Liver (tissue), 9 donors: ENCODE measurements around the gene RALGDS. TPM values are rescaled to one million over a fixed set of nuclear protein-coding genes. Genes with fewer than 3 reads are reported as not detected.
"Not testable (repeated sequence)": the region's sequence is repeated elsewhere in the genome, so short reads cannot be mapped to it uniquely, and the experiment has no call there.

Experiments
- DNase-seq: peaks from one replicate; pipeline ENCODE4 v3.0.0-alpha.2; 2017; ENCODE audit warnings: low spot score
- H3K27ac ChIP-seq, 2 donors: one replicate each; pipeline ENCODE4 v1.7.0; 2013; ENCODE audit warnings: inconsistent platforms in 2 of 2, low read length in 2 of 2, control low read depth in 1 of 2, low read depth in 1 of 2, mild to moderate bottlenecking in 1 of 2
- H3K27me3 ChIP-seq, 4 donors: one replicate each; pipeline versions ENCODE4 v1.6.1 to v1.7.0; 2013; ENCODE audit warnings: low read length in 3 of 4, inconsistent platforms in 1 of 4, mild to moderate bottlenecking in 1 of 4, moderate library complexity in 1 of 4; ENCODE audit not compliant: control insufficient read depth in 4 of 4, insufficient read depth in 4 of 4
- H3K36me3 ChIP-seq, 4 donors: one replicate each; pipeline versions ENCODE4 v1.6.1 to v1.7.0; 2013; ENCODE audit warnings: low read length in 3 of 4, mild to moderate bottlenecking in 3 of 4, low read depth in 1 of 4, moderate library complexity in 1 of 4; ENCODE audit not compliant: control insufficient read depth in 4 of 4, insufficient read depth in 3 of 4
- H3K4me1 ChIP-seq, 4 donors: one replicate each; pipeline versions ENCODE4 v1.6.1 to v1.7.0; 2013; ENCODE audit warnings: low read length in 3 of 4, mild to moderate bottlenecking in 3 of 4, moderate library complexity in 1 of 4; ENCODE audit not compliant: control insufficient read depth in 4 of 4, insufficient read depth in 4 of 4
- H3K4me3 ChIP-seq, 3 donors: one replicate each; pipeline versions ENCODE4 v1.6.1 to v1.7.0; 2013; ENCODE audit warnings: low read length in 3 of 3, control low read depth in 1 of 3, low read depth in 1 of 3, mild to moderate bottlenecking in 1 of 3
- H3K9ac ChIP-seq, 2 donors: one replicate each; pipeline ENCODE4 v1.7.0; 2013; ENCODE audit warnings: low read length in 2 of 2, mild to moderate bottlenecking in 2 of 2, moderate library complexity in 2 of 2, control low read depth in 1 of 2, low read depth in 1 of 2
- H3K9me3 ChIP-seq, 4 donors: one replicate each; pipeline versions ENCODE4 v1.6.1 to v1.7.0; 2013; ENCODE audit warnings: low read length in 3 of 4; ENCODE audit not compliant: control insufficient read depth in 4 of 4
- FOXA1 ChIP-seq: IDR thresholded peaks from 2 replicates; pipeline ENCODE4 v1.6.1; 2016; ENCODE audit warnings: antibody characterized with exemption
- FOXA2 ChIP-seq: IDR thresholded peaks from 2 replicates; pipeline ENCODE4 v1.6.1; 2016; ENCODE audit warnings: antibody characterized with exemption
- GABPA ChIP-seq, 2 donors: IDR thresholded peaks in 1 of 2; conservative IDR thresholded peaks in 1 of 2; 2 replicates each; pipeline ENCODE4 v1.6.1; 2016; ENCODE audit warnings: antibody characterized with exemption in 2 of 2, mild to moderate bottlenecking in 1 of 2, moderate library complexity in 1 of 2
- HNF4A ChIP-seq, 2 donors: conservative IDR thresholded peaks; 2 replicates each; pipeline ENCODE4 v1.6.1; 2016; ENCODE audit warnings: antibody characterized with exemption in 2 of 2, mild to moderate bottlenecking in 2 of 2
- HNF4G ChIP-seq: IDR thresholded peaks from 2 replicates; pipeline ENCODE4 v1.6.1; 2016; ENCODE audit warnings: antibody characterized with exemption
- JUND ChIP-seq, 2 donors: IDR thresholded peaks; 2 replicates each; pipeline ENCODE4 v1.6.1; 2016; ENCODE audit warnings: antibody characterized with exemption in 2 of 2
- RXRA ChIP-seq, 2 donors: IDR thresholded peaks; 2 replicates each; pipeline ENCODE4 v1.6.1; 2017 to 2018; ENCODE audit warnings: antibody characterized with exemption in 2 of 2, mild to moderate bottlenecking in 1 of 2
- YY1 ChIP-seq: IDR thresholded peaks from 2 replicates; pipeline ENCODE4 v1.6.1; 2016; ENCODE audit warnings: antibody characterized with exemption, mild to moderate bottlenecking
- WGBS: extraction: QIAGEN DNeasy Blood & Tissue Kit; methylation state at CpG from one replicate; pipeline ENCODE4 v1.1.7; 2013; 5-methylcytosine and 5-hydroxymethylcytosine counted together
- polyA plus RNA-seq, 2 donors: library from polyadenylated mRNA; stranded (reverse) in 1 of 2; unstranded in 1 of 2; fragments of 200-250 nt in 1 of 2; fragments of >200 nt in 1 of 2; fragmentation: Nextera tagmentation in 1 of 2; extraction: Ambion mirVana in 1 of 2; gene quantifications; one replicate each; pipeline versions ENCODE4 v1.2.1 to v1.2.3, GENCODE V29; 2013 to 2015
- total RNA-seq, 2 donors: library from RNA; depleted of rRNA; stranded (reverse); fragments of >200 nt; gene quantifications; one replicate each; pipeline ENCODE4 v1.2.3, GENCODE V29; 2014
- TF ChIP-seq, protein P1 (sequence below): IDR thresholded peaks from 2 replicates; pipeline ENCODE4 v1.6.1; 2016; ENCODE audit warnings: antibody characterized with exemption
- TF ChIP-seq, protein P2 (sequence below): IDR thresholded peaks from 2 replicates; pipeline ENCODE4 v1.6.1; 2016; ENCODE audit warnings: antibody characterized with exemption, mild to moderate bottlenecking
- TF ChIP-seq, protein P3 (sequence below): IDR thresholded peaks from 2 replicates; pipeline ENCODE4 v1.6.1; 2016; ENCODE audit warnings: antibody characterized with exemption
- TF ChIP-seq, protein P4 (sequence below): IDR thresholded peaks from 2 replicates; pipeline ENCODE4 v1.6.1; 2016; ENCODE audit warnings: antibody characterized with exemption
- TF ChIP-seq, protein P5 (sequence below): fragments of 150-350 bp; IDR thresholded peaks from 2 replicates; pipeline ENCODE4 v1.5.1; 2017; ENCODE audit warnings: improper control_type of control experiment, low read depth, low read length; ENCODE audit not compliant: missing input control
- donor health status: healthy.
- donor health status: healthy.
- donor health status: healthy.
- donor health status: healthy.
- donor health status: healthy.

The RALGDS gene
- total and polyA plus RNA-seq, 4 donors: 1.3 to 19.0 (median 7.3) TPM

DNA sequence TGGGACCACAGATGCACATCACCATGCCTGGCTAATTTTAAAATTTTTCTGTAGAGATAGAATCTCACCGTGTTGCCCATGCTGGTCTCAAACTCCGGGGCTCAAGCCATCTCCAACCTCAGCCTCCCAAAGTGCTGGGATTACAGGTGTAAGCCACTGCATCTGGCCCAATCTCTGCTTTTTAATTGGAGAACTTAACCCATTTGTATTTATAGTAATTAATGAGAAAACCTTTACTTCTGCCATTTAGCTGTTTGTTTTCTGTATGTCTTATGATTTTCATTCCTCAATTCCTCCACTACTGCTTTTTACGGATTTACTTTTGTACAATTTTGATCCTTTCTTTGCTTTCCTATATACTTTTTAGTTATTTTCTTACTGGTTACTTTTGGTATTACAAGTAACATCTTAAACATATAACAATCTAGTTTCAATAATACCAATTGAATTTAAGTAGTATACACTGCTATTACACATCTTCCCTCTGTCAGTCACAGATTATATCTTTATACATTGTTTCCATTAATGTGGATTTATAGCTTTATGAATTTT, 26.1 kb downstream of the RALGDS start:
- H3K36me3 ChIP-seq: peaks cover 0 to 31% (median 9%) of the 10 kb centered on the region in 4 donors
- no peaks in the 10 kb centered on the region for H3K9me3 ChIP-seq
- TF ChIP-seq, protein P1, sequence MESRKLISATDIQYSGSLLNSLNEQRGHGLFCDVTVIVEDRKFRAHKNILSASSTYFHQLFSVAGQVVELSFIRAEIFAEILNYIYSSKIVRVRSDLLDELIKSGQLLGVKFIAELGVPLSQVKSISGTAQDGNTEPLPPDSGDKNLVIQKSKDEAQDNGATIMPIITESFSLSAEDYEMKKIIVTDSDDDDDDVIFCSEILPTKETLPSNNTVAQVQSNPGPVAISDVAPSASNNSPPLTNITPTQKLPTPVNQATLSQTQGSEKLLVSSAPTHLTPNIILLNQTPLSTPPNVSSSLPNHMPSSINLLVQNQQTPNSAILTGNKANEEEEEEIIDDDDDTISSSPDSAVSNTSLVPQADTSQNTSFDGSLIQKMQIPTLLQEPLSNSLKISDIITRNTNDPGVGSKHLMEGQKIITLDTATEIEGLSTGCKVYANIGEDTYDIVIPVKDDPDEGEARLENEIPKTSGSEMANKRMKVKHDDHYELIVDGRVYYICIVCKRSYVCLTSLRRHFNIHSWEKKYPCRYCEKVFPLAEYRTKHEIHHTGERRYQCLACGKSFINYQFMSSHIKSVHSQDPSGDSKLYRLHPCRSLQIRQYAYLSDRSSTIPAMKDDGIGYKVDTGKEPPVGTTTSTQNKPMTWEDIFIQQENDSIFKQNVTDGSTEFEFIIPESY: no peak
- TF ChIP-seq HNF4A (conservative IDR thresholded peaks at IDR 0.05) (no peak), YY1 (no peak), RXRA (IDR thresholded peaks at IDR 0.05) (no peak), JUND (IDR thresholded peaks at IDR 0.05) (no peak), FOXA1 (no peak), GABPA (IDR thresholded peaks at IDR 0.05 in 1 of 2, conservative IDR thresholded peaks at IDR 0.05 in 1 of 2) (no peak)
- TF ChIP-seq, protein P2, sequence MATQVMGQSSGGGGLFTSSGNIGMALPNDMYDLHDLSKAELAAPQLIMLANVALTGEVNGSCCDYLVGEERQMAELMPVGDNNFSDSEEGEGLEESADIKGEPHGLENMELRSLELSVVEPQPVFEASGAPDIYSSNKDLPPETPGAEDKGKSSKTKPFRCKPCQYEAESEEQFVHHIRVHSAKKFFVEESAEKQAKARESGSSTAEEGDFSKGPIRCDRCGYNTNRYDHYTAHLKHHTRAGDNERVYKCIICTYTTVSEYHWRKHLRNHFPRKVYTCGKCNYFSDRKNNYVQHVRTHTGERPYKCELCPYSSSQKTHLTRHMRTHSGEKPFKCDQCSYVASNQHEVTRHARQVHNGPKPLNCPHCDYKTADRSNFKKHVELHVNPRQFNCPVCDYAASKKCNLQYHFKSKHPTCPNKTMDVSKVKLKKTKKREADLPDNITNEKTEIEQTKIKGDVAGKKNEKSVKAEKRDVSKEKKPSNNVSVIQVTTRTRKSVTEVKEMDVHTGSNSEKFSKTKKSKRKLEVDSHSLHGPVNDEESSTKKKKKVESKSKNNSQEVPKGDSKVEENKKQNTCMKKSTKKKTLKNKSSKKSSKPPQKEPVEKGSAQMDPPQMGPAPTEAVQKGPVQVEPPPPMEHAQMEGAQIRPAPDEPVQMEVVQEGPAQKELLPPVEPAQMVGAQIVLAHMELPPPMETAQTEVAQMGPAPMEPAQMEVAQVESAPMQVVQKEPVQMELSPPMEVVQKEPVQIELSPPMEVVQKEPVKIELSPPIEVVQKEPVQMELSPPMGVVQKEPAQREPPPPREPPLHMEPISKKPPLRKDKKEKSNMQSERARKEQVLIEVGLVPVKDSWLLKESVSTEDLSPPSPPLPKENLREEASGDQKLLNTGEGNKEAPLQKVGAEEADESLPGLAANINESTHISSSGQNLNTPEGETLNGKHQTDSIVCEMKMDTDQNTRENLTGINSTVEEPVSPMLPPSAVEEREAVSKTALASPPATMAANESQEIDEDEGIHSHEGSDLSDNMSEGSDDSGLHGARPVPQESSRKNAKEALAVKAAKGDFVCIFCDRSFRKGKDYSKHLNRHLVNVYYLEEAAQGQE: no peak
- TF ChIP-seq, protein P3, sequence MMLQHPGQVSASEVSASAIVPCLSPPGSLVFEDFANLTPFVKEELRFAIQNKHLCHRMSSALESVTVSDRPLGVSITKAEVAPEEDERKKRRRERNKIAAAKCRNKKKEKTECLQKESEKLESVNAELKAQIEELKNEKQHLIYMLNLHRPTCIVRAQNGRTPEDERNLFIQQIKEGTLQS: no peak
- no peak for DNase-seq
- WGBS: 97% methylated on average over 3 of the region's 3 CpGs
- no peak overlapping the region for H3K27ac ChIP-seq
- no peak overlapping the region for H3K9ac ChIP-seq
- no peaks in the 10 kb centered on the region for H3K27me3 ChIP-seq
- no peaks in the 10 kb centered on the region for H3K4me1 ChIP-seq
- no peak overlapping the region for H3K4me3 ChIP-seq

DNA sequence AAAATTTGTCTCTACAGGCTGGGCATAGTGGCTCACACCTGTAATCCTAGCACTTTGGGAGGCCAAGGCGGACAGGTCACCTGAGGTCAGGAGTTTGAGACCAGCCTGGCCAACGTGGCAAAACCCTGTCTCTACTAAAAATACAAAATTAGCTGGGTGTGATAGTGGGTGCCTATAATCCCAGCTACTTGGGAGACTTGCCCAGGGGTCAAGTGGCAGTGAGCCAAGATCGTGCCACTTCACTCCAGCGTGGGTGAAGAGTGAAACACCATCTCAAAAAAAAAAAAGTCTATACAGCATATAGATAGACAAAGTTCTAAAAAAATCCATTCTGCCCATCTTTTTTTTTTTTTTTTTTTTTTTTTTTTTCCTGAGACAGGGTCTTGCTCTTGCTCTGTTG, 26.7 kb downstream of the RALGDS start:
- H3K4me3 ChIP-seq, H3K27me3 ChIP-seq, H3K9ac ChIP-seq, DNase-seq, H3K27ac ChIP-seq, H3K9me3 ChIP-seq, H3K4me1 ChIP-seq: not testable (repeated sequence)
- peaks cover 0 to 25% (median 6%) of the 10 kb centered on the region in 4 donors for H3K36me3 ChIP-seq
- WGBS: 87% methylated on average over 4 of the region's 4 CpGs

DNA sequence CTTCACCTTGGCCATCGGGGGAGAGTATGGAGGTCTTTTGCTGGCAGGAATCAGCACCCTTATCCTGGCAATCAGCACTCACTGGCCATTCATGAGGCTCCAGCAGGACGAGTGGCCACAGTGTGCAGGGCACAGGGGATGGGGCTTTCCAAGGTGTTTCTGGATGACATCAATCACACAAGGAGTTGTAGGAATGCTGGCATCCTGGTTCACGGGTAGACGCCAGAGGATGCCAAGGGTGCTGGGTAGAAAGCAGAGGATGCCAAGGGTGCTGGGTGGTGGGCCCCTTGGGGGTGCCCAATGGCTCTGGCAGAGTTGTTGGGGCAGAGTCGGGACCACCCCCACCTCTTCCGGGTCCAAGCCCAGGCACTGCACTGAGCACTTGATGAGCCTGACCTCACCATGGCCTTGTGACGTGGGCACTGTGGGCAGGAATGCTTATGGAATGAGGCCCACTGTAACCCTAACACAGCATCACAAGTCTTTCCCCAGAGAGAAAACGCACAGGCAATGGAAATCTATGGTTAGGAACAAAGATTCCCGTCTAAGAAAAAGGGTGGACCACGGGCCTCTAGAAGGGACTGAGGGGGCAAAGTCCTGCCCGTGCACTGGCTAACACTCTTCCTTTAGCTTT, 30.2 kb downstream of the RALGDS start:
- H3K36me3 ChIP-seq: no peaks in the 10 kb centered on the region
- TF ChIP-seq FOXA1: no peak
- TF ChIP-seq, protein P3: no peak
- TF ChIP-seq, protein P2: no peak
- no peak for TF ChIP-seq FOXA2
- TF ChIP-seq HNF4A (conservative IDR thresholded peaks at IDR 0.05): no peak
- TF ChIP-seq, protein P4, sequence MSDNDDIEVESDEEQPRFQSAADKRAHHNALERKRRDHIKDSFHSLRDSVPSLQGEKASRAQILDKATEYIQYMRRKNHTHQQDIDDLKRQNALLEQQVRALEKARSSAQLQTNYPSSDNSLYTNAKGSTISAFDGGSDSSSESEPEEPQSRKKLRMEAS: no peak
- no peak for TF ChIP-seq HNF4G
- TF ChIP-seq YY1: no peak
- TF ChIP-seq, protein P5, sequence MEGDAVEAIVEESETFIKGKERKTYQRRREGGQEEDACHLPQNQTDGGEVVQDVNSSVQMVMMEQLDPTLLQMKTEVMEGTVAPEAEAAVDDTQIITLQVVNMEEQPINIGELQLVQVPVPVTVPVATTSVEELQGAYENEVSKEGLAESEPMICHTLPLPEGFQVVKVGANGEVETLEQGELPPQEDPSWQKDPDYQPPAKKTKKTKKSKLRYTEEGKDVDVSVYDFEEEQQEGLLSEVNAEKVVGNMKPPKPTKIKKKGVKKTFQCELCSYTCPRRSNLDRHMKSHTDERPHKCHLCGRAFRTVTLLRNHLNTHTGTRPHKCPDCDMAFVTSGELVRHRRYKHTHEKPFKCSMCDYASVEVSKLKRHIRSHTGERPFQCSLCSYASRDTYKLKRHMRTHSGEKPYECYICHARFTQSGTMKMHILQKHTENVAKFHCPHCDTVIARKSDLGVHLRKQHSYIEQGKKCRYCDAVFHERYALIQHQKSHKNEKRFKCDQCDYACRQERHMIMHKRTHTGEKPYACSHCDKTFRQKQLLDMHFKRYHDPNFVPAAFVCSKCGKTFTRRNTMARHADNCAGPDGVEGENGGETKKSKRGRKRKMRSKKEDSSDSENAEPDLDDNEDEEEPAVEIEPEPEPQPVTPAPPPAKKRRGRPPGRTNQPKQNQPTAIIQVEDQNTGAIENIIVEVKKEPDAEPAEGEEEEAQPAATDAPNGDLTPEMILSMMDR: no peak
- H3K9ac ChIP-seq: no peak overlapping the region
- no peaks in the 10 kb centered on the region for H3K4me1 ChIP-seq
- no peak overlapping the region for H3K4me3 ChIP-seq
- H3K27ac ChIP-seq: no peak overlapping the region
- DNase-seq: no peak
- no peaks in the 10 kb centered on the region for H3K27me3 ChIP-seq
- WGBS: 80% methylated on average over 11 of the region's 11 CpGs
- no peaks in the 10 kb centered on the region for H3K9me3 ChIP-seq
